ENCODE data around the gene RIT2. TPM values are rescaled to one million over a fixed set of nuclear protein-coding genes. Genes with fewer than 3 reads are reported as not detected.

Gene RIT2
- total RNA-seq, 1 experiment from 2014 or later: not detected

DNA sequence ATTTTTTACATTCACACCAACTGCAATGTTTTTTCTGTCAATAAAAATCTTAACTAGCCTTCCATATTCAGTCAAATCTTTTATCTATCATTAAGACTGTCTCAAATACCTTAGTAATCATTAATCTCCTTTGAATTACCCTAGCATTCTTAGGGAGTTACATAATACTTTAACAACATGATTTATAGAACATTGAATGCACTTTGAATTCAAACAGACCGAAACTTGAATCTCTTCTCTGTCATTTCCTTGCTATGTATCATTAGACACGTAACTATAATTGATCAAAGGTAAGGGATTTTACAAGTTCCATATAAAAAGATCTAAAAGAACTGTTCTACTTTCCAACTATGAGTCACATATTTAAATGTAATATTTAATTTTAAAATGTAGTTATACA is 330.9 kb downstream of the RIT2 start:
- POLR2A ChIA-PET: no interaction called here
- intact Hi-C loops (cut with micrococcal nuclease; ENCODE audit: unreplicated experiment): no loop called here
- H3K4me3 Mint-ChIP-seq (ENCODE audit: unreplicated experiment): no peak overlapping the region

DNA sequence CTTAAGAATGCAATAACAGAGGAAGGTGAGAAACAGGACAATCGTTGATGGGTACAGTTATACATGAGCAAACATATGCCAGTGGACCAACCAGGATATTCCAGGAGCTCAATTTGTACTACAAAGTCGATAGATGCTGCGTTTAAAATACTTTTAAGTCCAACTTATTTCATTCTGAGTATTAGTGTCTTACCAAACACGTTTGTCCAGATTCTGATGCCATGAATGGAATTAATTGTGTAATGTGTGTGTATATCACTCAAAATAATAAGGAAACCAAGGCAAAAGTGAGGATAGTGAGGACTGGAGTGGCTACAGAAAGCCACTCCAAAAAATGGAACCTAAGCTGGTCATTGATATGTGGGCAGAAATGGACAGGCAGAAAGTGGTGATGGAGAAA is 332.6 kb downstream of the RIT2 start:
- H3K4me1 Mint-ChIP-seq (ENCODE audit: low read depth, unreplicated experiment): no peaks in the 10 kb centered on the region
- H3K4me3 Mint-ChIP-seq (ENCODE audit: unreplicated experiment): no peak overlapping the region
- Histone ChIP-seq H3K36me3 (ENCODE audit: control insufficient read depth, insufficient read depth, low read length) (no peaks in the 10 kb centered on the region), H3K4me1 (no peaks in the 10 kb centered on the region), H3K4me3 (ENCODE audit: low read depth, low read length) (no peak overlapping the region), H3K9me3 (no peaks in the 10 kb centered on the region), H3K27me3 (replicated peaks; ENCODE audit: control insufficient read depth, insufficient read depth, low read length) (no peaks in the 10 kb centered on the region)
- POLR2A ChIA-PET: no interaction called here
- no peaks in the 10 kb centered on the region for H3K27me3 Mint-ChIP-seq (ENCODE audit: insufficient read depth, unreplicated experiment)
- no peak for DNase-seq
- intact Hi-C loops (cut with micrococcal nuclease; ENCODE audit: unreplicated experiment): no loop called here
- CTCF ChIA-PET: no interaction called here
- H3K27ac Mint-ChIP-seq (ENCODE audit: unreplicated experiment): no peak overlapping the region
- TF ChIP-seq, protein P1, sequence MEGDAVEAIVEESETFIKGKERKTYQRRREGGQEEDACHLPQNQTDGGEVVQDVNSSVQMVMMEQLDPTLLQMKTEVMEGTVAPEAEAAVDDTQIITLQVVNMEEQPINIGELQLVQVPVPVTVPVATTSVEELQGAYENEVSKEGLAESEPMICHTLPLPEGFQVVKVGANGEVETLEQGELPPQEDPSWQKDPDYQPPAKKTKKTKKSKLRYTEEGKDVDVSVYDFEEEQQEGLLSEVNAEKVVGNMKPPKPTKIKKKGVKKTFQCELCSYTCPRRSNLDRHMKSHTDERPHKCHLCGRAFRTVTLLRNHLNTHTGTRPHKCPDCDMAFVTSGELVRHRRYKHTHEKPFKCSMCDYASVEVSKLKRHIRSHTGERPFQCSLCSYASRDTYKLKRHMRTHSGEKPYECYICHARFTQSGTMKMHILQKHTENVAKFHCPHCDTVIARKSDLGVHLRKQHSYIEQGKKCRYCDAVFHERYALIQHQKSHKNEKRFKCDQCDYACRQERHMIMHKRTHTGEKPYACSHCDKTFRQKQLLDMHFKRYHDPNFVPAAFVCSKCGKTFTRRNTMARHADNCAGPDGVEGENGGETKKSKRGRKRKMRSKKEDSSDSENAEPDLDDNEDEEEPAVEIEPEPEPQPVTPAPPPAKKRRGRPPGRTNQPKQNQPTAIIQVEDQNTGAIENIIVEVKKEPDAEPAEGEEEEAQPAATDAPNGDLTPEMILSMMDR (IDR thresholded peaks at IDR 0.05; ENCODE audit: insufficient read depth in 1 of 2, low read depth in 1 of 2, low read length in 1 of 2, severe bottlenecking in 1 of 2, unreplicated experiment in 1 of 2): no peak
- no TSS peak for BruUV-seq (replicated peaks)
- H3K9me3 Mint-ChIP-seq (ENCODE audit: unreplicated experiment): no peaks in the 10 kb centered on the region
- H3K36me3 Mint-ChIP-seq (ENCODE audit: insufficient read depth, unreplicated experiment): no peaks in the 10 kb centered on the region

More for the DNA sequence above, 330.9 kb downstream of the RIT2 start:
- no peak overlapping the region for H3K27ac Mint-ChIP-seq (ENCODE audit: unreplicated experiment)
- no TSS peak for BruUV-seq (replicated peaks)
- Histone ChIP-seq H3K9me3 (no peaks in the 10 kb centered on the region), H3K4me3 (ENCODE audit: low read depth, low read length) (no peak overlapping the region), H3K27me3 (replicated peaks; ENCODE audit: control insufficient read depth, insufficient read depth, low read length) (no peaks in the 10 kb centered on the region), H3K36me3 (ENCODE audit: control insufficient read depth, insufficient read depth, low read length) (no peaks in the 10 kb centered on the region), H3K4me1 (no peaks in the 10 kb centered on the region)
- H3K36me3 Mint-ChIP-seq (ENCODE audit: insufficient read depth, unreplicated experiment): no peaks in the 10 kb centered on the region
- no peaks in the 10 kb centered on the region for H3K4me1 Mint-ChIP-seq (ENCODE audit: low read depth, unreplicated experiment)
- TF ChIP-seq, protein P1 (IDR thresholded peaks at IDR 0.05; ENCODE audit: insufficient read depth in 1 of 2, low read depth in 1 of 2, low read length in 1 of 2, severe bottlenecking in 1 of 2, unreplicated experiment in 1 of 2): no peak
- H3K27me3 Mint-ChIP-seq (ENCODE audit: insufficient read depth, unreplicated experiment): no peaks in the 10 kb centered on the region
- no peaks in the 10 kb centered on the region for H3K9me3 Mint-ChIP-seq (ENCODE audit: unreplicated experiment)
- no peak for DNase-seq
- CTCF ChIA-PET: no interaction called here

DNA sequence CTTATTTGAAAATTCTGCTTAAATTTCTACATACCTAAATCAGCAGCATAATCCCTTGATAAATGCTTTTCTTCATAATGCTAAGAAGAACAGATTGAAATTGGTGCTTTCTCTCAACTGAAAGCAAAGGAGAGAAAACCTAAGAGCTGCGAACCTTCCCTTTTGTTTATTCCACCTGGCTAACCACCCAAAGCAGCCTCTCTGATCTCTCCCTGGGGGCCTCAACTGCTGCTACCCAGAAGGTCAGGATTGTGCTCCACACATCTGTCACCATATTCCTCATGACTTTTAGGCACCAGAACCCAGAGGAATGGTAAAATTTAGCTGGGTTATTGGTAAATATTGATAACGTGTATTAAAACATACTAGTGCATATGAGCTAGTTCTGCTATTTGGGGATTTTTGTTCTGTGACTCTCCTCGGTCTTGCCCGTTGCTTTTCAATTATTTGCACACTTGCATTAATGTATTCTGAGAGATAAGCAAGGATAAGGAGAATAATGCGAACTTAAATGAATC is 334.1 kb downstream of the RIT2 start:
- TF ChIP-seq, protein P1 (IDR thresholded peaks at IDR 0.05; ENCODE audit: insufficient read depth in 1 of 2, low read depth in 1 of 2, low read length in 1 of 2, severe bottlenecking in 1 of 2, unreplicated experiment in 1 of 2): no peak
- Histone ChIP-seq H3K4me1 (no peaks in the 10 kb centered on the region), H3K27me3 (replicated peaks; ENCODE audit: control insufficient read depth, insufficient read depth, low read length) (no peaks in the 10 kb centered on the region), H3K4me3 (ENCODE audit: low read depth, low read length) (no peak overlapping the region), H3K9me3 (no peaks in the 10 kb centered on the region), H3K36me3 (ENCODE audit: control insufficient read depth, insufficient read depth, low read length) (no peaks in the 10 kb centered on the region)
- no peaks in the 10 kb centered on the region for H3K27me3 Mint-ChIP-seq (ENCODE audit: insufficient read depth, unreplicated experiment)
- H3K4me1 Mint-ChIP-seq (ENCODE audit: low read depth, unreplicated experiment): no peaks in the 10 kb centered on the region
- CTCF ChIA-PET: no interaction called here
- no peaks in the 10 kb centered on the region for H3K9me3 Mint-ChIP-seq (ENCODE audit: unreplicated experiment)
- no peak overlapping the region for H3K4me3 Mint-ChIP-seq (ENCODE audit: unreplicated experiment)
- H3K36me3 Mint-ChIP-seq (ENCODE audit: insufficient read depth, unreplicated experiment): no peaks in the 10 kb centered on the region
- H3K27ac Mint-ChIP-seq (ENCODE audit: unreplicated experiment): no peak overlapping the region
- intact Hi-C loops (cut with micrococcal nuclease; ENCODE audit: unreplicated experiment): no loop called here
- POLR2A ChIA-PET: no interaction called here
- no TSS peak for BruUV-seq (replicated peaks)
- no peak for DNase-seq
